ENCODE results near the gene TGFA.

Gene TGFA

DNA sequence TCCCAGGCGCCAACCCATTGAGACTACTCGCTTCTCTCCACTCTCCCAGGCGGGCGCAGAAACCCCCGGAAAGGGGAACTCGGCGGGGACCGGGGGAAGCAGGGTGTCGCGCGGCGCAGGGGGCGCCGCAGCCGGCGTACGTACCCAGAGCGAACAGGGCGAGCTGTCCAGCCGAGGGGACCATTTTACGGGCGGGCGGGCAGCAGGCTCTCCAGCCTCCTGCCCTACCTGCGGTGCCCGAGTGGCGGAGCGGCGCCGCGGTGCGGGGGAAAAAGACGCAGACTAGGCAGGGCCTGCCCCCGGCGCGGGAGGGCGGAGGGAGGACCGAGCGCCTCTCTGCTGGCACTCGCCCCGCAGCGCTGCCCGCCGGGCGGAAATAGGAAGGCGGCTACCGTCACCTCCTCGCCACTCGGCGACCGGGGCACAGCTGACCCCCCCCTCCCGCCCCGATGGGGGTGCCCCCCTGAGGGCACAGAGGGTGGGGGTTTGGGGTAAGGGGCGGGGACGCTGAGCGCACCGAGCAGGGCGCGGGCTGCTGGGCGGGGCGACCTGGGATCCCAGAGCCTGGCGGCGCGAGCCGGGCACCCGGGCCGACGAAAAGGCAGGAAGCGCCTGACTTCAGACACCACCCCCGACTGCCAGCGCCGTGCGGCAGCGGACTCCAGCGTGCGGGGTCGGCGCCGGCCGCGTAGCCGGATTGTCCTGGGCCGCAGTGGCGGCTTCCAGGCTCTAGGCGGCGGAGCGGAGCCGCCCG lies at the start of gene TGFA:
Gene TGFA, minus strand, starts transcription at position 243 of the 754 bp plus-strand sequence. Its CDS starts 59 bp downstream, at position 184.
- peak; percentile 68 to 77 for DNase-seq

DNA sequence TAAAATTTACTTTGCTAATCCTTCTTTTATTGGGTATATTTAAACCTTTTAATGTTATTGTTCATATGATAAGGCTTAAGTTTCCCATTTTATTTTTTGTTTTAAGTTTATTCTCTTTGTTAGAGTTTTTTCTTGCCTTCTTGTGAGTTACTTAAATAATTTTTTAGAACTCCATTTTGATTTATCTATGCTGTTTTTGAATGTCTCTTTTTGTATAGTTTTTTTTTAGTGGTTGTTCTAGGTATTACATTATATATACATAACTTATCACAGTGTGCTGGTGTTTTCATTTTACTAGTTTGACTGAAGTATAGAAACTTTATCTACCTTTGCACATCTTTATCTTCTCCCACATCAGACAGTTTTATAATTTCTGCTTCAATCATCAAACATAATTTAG lies 49.4 kb upstream of the TGFA start:
- DNase-seq: no peak

DNA sequence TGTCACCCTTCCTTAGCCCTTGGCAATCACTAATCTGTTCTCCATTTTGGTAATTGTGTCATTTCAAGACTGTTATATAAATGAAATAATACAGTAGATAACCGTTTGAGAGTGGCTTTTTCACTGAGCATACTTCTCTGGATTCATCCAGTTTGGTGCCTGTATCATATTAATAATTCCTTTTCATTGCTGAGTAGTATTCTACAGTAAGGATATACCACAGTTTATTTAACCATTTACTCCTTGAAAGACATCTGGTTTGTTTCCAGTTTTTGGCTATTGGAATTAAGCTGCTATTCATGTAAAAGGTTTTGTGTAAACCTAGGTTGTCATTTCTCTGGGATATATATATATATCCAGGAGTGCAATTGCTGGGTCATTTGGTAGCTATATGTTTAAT lies 44.6 kb upstream of the TGFA start:
- no peak for DNase-seq

- DNase-seq: no peak
Observed at GRCh38 chr2:70596739-70597138, 43.1 kb upstream of the TGFA start.

GRCh38 chr2:70596293-70596692 lies 42.7 kb upstream of the TGFA start:
- no peak for DNase-seq

- DNase-seq: no peak
Observed at GRCh38 chr2:70583091-70583490, 29.5 kb upstream of the TGFA start.

DNA sequence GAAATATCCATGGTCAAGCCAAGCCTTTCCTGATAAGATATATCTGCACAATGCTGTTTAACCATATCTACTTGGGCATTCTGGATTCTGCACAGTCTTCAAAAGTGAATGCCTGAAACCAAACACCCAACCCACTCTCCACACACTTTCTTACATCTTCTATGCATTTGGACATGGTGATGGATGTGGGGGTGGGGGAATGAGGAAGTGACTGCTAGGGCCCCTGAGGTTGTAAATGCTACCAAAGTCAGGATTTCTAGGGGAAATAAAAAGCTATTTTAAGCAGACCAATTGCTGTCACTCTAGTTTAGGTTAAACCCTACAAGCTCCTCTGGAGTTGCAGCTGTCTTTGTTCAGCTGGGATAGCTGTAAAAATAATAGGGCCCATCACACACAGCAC lies 26.7 kb upstream of the TGFA start:
- DNase-seq: no peak

DNA sequence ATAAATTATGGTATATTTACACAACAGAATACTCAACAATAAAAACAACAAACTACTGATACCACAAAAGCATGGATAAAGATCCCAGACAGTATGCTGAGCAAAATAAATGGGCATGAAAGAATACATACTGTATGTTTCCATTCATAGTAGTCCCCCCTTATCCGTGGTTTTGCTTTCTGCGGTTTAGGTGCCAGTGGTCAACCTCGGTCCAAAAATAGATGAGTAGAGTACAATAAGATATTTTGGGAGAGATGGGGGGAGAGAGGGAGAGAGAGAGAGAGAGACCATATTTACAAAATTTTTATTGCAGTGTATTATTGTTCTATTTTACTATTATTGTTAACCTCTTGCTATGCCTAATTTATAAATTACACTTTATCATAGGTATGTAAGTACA lies 21.0 kb upstream of the TGFA start:
- no peak for DNase-seq

DNA sequence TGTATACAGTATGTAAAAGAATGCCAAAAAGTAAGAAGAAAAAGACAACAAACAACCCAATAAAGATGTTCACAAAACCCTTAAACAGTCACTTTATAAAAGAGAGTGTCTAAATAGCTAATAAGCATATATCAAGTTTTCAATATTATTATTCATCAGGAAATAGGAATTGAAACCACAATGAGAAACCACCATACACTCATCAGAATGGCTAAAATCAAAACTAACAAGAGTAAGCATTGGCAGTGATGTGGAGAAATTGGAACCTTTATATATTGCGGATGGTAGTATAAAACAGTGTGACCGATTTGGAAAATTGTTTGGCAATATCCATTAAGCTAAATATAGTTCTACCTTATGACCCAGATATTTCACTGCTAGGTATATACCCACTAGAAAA lies 20.5 kb upstream of the TGFA start:
- DNase-seq: no peak

DNA sequence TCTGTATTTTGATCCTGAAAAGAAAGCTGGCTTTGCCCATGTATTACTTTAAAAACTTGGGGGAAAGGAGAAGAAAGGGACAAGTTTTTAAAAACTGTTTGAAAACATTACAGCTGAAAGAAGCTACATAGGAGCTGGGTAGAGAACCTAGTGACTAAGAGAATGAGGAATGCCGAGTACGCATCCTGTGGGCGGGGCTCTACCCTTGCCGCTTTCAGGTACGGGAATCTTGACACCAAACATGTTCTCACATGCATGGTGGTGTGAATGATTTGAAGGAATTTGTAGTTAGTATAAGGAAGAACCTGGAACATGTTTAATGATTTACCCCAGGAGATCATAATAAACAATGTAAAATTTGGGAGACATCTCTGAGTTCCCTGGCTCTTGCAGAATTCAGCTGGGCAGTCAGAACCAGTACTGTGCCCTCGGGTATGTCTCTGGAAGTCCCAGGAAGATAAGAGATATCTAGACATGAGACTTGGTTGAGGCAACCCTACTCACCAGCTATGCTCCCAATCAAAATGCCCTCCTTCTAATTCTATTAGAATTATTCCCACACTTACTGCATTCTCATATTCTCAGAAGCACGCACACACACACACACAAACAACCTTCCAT lies 16.5 kb upstream of the TGFA start:
- no peak for DNase-seq

GRCh38 chr2:70569559-70569958 lies 15.9 kb upstream of the TGFA start:
- DNase-seq: no peak

GRCh38 chr2:70566906-70567305 lies 13.3 kb upstream of the TGFA start:
- no peak for DNase-seq

DNA sequence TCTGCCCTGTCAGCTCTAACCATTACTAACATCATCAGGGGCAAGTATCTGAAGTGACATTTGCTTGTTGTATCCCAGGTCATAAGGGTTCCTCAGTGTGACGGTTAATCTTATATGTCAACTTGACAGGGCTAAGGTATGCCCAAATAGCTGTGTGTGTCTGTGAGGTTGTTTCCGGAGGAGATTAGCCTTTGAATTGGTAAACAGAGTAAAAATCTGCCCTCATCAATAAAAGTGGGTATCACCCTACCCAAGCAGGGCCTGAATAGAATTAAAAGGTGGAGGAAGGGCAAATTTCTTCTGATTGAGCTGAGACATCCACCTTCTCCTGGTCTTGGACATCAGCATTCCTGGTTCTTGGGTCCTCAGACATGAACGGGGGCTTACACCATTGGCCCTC lies 12.8 kb upstream of the TGFA start:
- DNase-seq: no peak

DNA sequence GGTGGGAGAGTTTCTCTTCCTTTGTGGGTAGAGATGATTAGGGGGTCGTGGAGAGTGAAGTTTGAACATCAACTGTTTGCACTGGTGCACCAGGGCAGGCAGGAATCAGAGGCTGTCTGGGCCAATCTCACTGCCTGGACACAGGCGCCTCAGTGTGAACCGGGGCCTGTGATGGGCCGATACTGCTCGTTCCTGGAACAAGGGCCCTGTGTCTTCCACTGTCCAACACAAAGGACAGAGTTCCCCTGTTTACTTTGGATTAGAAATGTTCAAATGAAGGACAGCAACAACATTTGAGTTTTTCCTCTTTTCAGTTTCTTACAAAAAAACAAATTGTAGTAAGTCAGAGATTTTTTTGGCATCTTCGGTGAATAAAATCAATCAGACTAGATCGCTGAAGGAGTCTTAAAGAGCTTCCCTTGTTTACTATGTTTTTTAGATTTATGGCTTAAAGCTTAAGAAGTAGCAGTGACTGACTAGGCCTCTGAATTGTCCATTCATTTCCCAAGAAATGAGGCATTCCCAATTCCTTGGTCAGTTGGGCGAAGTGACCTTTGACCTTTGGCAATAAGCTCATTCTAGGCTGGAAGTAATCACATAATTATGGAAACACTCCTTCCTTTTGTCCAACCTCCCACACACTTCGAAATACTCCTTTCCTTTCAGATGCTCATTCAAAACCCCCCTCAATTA lies 11.6 kb upstream of the TGFA start:
- no peak for DNase-seq

- DNase-seq: no peak
Observed at GRCh38 chr2:70561893-70562292, 8.3 kb upstream of the TGFA start.

GRCh38 chr2:70560442-70560841 lies 6.8 kb upstream of the TGFA start:
- no peak for DNase-seq

GRCh38 chr2:70560040-70560439 lies 6.4 kb upstream of the TGFA start:
- no peak for DNase-seq

DNA sequence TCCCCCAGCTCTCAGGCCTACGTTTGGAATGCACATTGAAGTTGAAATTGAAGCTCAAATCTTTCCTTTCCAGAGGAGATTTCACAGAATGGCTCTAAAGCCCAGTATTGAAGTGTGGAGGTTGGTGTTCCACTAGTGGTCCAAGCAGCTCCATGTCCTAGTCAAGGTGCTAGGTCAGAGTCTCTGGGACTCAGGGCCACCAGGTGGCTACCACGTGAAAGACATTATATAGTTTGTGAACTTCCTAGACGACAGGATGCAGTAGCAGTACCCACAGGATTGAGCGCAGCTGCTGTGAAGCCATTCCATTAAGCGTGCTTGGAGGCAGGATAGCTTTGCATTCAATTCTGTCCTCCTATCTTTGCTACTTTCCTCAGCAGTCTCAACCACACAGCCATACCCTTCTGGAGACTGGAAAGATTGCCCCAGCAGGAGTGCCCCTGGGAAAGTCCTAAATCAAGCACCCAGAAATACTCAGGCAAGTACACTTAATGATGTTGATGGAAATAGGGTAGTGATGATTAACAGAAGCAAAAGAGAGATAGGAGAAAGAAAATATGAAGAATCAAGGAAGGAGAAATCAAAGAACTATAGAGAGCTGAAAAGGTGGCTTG lies 4.7 kb upstream of the TGFA start:
- no peak for DNase-seq

DNA sequence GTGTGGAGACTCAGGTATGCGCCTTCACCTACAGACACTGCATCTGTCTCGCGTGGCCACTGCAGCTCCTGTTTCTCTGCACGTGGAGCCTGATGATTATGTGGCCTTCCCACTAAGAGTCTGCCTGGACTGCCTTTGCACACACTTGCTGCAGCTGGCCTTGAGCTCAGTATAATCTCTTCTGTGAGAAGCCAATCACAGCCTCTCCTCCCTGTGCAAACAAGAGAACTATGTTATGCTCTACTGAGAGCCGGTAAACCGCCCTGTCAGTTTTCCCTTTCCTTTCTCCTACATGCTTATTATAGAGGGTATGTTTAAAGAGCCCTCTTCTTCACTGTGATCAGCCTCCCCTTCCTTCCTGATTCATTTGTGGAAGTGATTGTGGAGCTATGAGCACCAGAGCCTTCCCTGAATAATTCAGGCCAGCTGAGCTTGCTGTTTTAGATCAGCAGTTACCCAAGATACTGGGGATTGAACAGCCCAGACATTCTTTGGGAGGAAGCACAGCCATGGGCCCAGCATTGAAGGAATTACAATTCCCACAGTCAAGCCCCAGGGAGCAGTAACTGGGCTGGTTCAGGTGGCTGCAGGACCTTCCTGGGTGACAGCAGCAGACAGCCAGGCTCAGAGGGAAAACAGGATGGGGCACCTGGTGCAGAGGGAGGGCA lies 3.7 kb upstream of the TGFA start:
- no peak for DNase-seq

GRCh38 chr2:70556608-70557007 lies 3.0 kb upstream of the TGFA start:
- DNase-seq: no peak

DNA sequence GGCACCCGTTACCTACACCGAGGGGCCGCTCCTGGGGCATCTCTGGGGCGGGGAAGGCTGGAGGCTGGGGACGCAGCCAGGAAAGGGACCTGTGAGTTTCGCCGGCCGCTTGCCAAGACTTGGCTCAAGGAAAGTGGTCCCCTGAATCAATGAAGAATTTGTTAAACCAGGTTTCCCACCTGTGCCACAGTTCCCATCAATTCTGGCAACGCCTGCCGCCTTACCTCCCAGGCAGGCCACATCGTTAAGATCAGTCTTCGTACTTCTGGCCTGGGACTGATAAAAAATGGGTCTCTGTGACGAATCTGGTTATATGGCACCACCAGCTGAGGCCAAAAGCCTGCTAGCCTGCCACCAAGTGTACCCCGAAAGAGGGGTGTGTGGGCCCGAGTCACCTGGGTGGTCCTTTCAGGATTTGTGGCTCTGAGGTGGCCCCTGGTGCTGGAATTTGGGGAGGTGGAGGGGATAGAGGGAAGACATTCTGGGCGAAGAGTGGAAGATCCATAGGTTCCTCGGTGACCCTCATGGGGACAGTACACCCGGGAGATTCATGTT lies 789 bp upstream of the TGFA start:
- DNase-seq: no peak

- no peak for DNase-seq
Observed at GRCh38 chr2:70553334-70553583, 367 bp downstream of the TGFA start.

All from stimulated activated CD4-positive, alpha-beta T cell treated with anti-CD3 and anti-CD28 coated beads, Interleukin-2, amount 100 ng/mL, for 24 hours (primary cell).